HG03378 (cell line): Measurements from ENCODE around the gene CDK8.

Experiments
- ATAC-seq: cut with Tn5 transposase; IDR thresholded peaks from one replicate; pipeline ENCODE4 v1.9.1; 2021; ENCODE audit warnings: mild to moderate bottlenecking, moderate library complexity; ENCODE audit not compliant: unreplicated experiment

The CDK8 gene

GRCh38 chr13:26379831-26380230 lies 125.9 kb downstream of the CDK8 start:
- no peak for ATAC-seq

- ATAC-seq = no peak
Observed at GRCh38 chr13:26380930-26381329, 127.0 kb downstream of the CDK8 start.

- ATAC-seq = no peak
Observed at GRCh38 chr13:26382366-26382765, 128.4 kb downstream of the CDK8 start.

- no peak for ATAC-seq
Observed at GRCh38 chr13:26382835-26383234, 128.9 kb downstream of the CDK8 start.

- no peak for ATAC-seq
Observed at GRCh38 chr13:26384587-26384986, 130.7 kb downstream of the CDK8 start.

- no peak for ATAC-seq
Observed at GRCh38 chr13:26386026-26386425, 132.1 kb downstream of the CDK8 start.

GRCh38 chr13:26390203-26390602 lies 136.3 kb downstream of the CDK8 start:
- ATAC-seq = no peak

- ATAC-seq = no peak
Observed at GRCh38 chr13:26400545-26400944, 146.6 kb downstream of the CDK8 start.

GRCh38 chr13:26401069-26401468 lies 147.1 kb downstream of the CDK8 start:
- no peak for ATAC-seq

- no peak for ATAC-seq
Observed at GRCh38 chr13:26401578-26402021, 147.7 kb downstream of the CDK8 start.

GRCh38 chr13:26406791-26407190 lies 152.9 kb downstream of the CDK8 start:
- ATAC-seq = no peak

- ATAC-seq = no peak
Observed at GRCh38 chr13:26411206-26411605, 157.3 kb downstream of the CDK8 start.

GRCh38 chr13:26412263-26412662 lies 158.3 kb downstream of the CDK8 start:
- no peak for ATAC-seq

- no peak for ATAC-seq
Observed at GRCh38 chr13:26412936-26413716, 159.2 kb downstream of the CDK8 start.

GRCh38 chr13:26420282-26420960 lies 166.5 kb downstream of the CDK8 start:
- no peak for ATAC-seq

- no peak for ATAC-seq
Observed at GRCh38 chr13:26422036-26422435, 168.1 kb downstream of the CDK8 start.

GRCh38 chr13:26423629-26424028 lies 169.7 kb downstream of the CDK8 start:
- no peak for ATAC-seq

- ATAC-seq = no peak
Observed at GRCh38 chr13:26424181-26424580, 170.3 kb downstream of the CDK8 start.

GRCh38 chr13:26425443-26426358 lies 171.8 kb downstream of the CDK8 start:
- ATAC-seq = no peak

- no peak for ATAC-seq
Observed at GRCh38 chr13:26433776-26434175, 179.8 kb downstream of the CDK8 start.

- ATAC-seq = no peak
Observed at GRCh38 chr13:26435171-26435570, 181.2 kb downstream of the CDK8 start.
